OCI-LY3 (cell line): ENCODE data around the gene MAGEC3.

Source experiments
- EZH2phosphoT487 ChIP-seq: fragments of 200-600 bp; shearing (Covaris generic); IDR thresholded peaks from 2 replicates; pipeline ENCODE4 v1.6.1; 2018; ENCODE audit warnings: antibody characterized with exemption, mixed run types, low read depth
- TF ChIP-seq, protein P1 (sequence below): fragments of 200-600, 300-600 bp; sonication (generic); IDR thresholded peaks from 2 replicates; pipeline ENCODE4 v1.5.1; 2014; ENCODE audit warnings: antibody characterized with exemption, low read length, low read depth

DNA sequence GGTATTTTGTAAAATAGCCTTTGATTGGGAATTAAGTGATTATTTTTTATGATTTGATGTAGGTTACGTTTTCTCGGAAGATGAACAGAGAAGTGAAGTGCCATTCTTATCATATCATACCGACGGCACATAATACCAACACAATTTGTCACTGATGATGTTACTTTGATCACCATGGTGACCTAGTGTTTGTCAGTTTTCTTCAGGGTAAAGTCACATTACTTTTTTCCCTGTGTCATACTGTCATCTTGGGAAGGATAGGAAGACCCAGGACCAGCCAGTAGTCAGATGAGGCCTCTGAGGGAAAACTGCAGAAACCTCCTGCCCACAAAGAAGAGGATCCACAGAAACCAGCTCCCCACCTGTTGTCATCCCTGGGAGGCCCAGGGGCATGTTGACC is 64.2 kb downstream of the MAGEC3 start:
- TF ChIP-seq, protein P1, sequence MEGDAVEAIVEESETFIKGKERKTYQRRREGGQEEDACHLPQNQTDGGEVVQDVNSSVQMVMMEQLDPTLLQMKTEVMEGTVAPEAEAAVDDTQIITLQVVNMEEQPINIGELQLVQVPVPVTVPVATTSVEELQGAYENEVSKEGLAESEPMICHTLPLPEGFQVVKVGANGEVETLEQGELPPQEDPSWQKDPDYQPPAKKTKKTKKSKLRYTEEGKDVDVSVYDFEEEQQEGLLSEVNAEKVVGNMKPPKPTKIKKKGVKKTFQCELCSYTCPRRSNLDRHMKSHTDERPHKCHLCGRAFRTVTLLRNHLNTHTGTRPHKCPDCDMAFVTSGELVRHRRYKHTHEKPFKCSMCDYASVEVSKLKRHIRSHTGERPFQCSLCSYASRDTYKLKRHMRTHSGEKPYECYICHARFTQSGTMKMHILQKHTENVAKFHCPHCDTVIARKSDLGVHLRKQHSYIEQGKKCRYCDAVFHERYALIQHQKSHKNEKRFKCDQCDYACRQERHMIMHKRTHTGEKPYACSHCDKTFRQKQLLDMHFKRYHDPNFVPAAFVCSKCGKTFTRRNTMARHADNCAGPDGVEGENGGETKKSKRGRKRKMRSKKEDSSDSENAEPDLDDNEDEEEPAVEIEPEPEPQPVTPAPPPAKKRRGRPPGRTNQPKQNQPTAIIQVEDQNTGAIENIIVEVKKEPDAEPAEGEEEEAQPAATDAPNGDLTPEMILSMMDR: no peak
- TF ChIP-seq EZH2phosphoT487: no peak
